NCI-H2196 treated with DMSO at 0.1 percent for 48 hours (cell line): Measurements from ENCODE around the gene ANKRD34C.

Source experiments
- DNase-seq: peaks from one replicate; lab custom pipeline; 2025; ENCODE audit not compliant: unreplicated experiment; lab: John Stamatoyannopoulos, UW

The ANKRD34C gene

GRCh38 chr15:79282371-79283251 is at the start of gene ANKRD34C:
Gene ANKRD34C, plus strand, starts transcription at chr15:79282722. Its CDS starts 10,563 bp downstream, at chr15:79293285.
- no peak for DNase-seq

GRCh38 chr15:79233236-79233635 is 49.3 kb upstream of the ANKRD34C start:
- DNase-seq = no peak

GRCh38 chr15:79240036-79240435 is 42.5 kb upstream of the ANKRD34C start:
- DNase-seq = no peak

GRCh38 chr15:79243723-79244122 is 38.8 kb upstream of the ANKRD34C start:
- no peak for DNase-seq

GRCh38 chr15:79244876-79245275 is 37.6 kb upstream of the ANKRD34C start:
- DNase-seq = no peak

GRCh38 chr15:79248183-79248582 is 34.3 kb upstream of the ANKRD34C start:
- no peak for DNase-seq

GRCh38 chr15:79257454-79257853 is 25.1 kb upstream of the ANKRD34C start:
- no peak for DNase-seq

GRCh38 chr15:79261836-79262235 is 20.7 kb upstream of the ANKRD34C start:
- DNase-seq = no peak

GRCh38 chr15:79265167-79265566 is 17.4 kb upstream of the ANKRD34C start:
- no peak for DNase-seq

- DNase-seq = no peak
These were observed 16.4 kb upstream of the ANKRD34C start for GRCh38 chr15:79265987-79266579.

GRCh38 chr15:79283252-79284048 is 928 bp downstream of the ANKRD34C start:
- DNase-seq = no peak

GRCh38 chr15:79290642-79291275 is 8.2 kb downstream of the ANKRD34C start:
- no peak for DNase-seq

GRCh38 chr15:79292011-79292410 is 9.5 kb downstream of the ANKRD34C start:
- no peak for DNase-seq

- DNase-seq = no peak
These were observed 11.6 kb downstream of the ANKRD34C start for GRCh38 chr15:79294075-79294474.

GRCh38 chr15:79296583-79296982 is 14.1 kb downstream of the ANKRD34C start:
- DNase-seq = no peak

- no peak for DNase-seq
These were observed 16.8 kb downstream of the ANKRD34C start for GRCh38 chr15:79299126-79299840.

GRCh38 chr15:79299841-79300235 is 17.3 kb downstream of the ANKRD34C start:
- no peak for DNase-seq

GRCh38 chr15:79307251-79307650 is 24.7 kb downstream of the ANKRD34C start:
- DNase-seq = no peak

- DNase-seq = no peak
These were observed 26.4 kb downstream of the ANKRD34C start for GRCh38 chr15:79308874-79309273.

- no peak for DNase-seq
These were observed 28.1 kb downstream of the ANKRD34C start for GRCh38 chr15:79310612-79310984.
